ENCODE results near the gene NDUFB2.
"Not testable (repeated sequence)": the region's sequence is repeated elsewhere in the genome, so short reads cannot be mapped to it uniquely, and the experiment has no call there.

NDUFB2 gene

DNA sequence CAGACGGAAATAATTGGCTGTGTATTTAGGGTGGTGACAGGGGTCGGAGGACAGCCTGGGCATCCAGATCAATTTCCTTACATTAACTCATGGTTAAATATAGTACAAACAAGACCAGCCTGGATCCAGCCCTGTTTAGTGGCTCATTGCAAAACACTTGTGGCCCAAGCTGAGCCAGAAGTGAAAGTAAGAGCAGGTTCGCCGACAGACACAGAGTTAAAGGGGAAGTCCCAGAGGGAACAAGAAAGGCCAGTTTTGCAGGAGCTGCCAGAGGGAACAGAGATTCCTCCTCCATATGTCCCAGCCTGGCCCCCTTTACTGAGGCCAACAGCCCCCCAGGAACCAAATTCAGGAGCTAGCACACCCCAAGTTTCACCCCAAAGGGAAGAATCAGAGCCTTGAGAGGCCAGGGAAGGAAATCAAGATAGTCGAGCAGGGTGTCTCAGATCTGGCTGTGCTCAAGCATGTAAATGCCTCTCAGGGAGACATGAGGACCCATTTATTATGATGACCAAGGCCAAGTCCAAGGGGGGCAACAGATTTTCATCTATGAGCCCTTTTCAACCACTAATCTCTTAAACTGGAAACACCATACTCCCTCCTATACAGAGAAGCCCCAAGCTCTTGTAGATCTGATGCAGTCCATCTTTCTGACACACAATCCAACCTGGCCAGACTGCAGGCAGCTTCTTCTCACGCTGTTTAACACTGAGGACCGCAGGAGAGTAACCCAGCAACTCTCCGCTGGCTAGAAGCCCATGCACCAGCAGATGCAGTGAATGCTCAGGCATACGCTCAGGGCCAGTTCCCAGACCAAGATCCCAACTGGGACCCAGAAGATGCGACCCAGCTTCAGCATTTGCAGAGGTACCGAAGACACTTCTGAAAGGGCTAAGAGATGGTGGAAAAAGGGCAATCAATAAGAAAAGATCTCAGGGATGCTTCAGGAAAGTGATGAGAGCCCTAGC is 39.7 kb upstream of the NDUFB2 start:
- 88 to 92% methylated on average over 10 to 11 of the region's 11 CpGs for WGBS, 2 experiments
- Histone ChIP-seq H3K9me3 (ENCODE audit: control insufficient read depth, low read length) (no peaks in the 10 kb centered on the region), H3K36me3 (ENCODE audit: control insufficient read depth, insufficient read depth, low read length) (no peaks in the 10 kb centered on the region), H3K27ac (ENCODE audit: insufficient read depth, low read depth, low read length, poor library complexity, severe bottlenecking) (no peak overlapping the region), H3K4me1 (ENCODE audit: control insufficient read depth, insufficient read depth, low read length) (no peaks in the 10 kb centered on the region), H3K27me3 (ENCODE audit: control insufficient read depth, insufficient read depth, low read length, poor library complexity, severe bottlenecking) (no peaks in the 10 kb centered on the region), H3K4me3 (ENCODE audit: insufficient read depth, low read depth, low read length) (no peak overlapping the region)

DNA sequence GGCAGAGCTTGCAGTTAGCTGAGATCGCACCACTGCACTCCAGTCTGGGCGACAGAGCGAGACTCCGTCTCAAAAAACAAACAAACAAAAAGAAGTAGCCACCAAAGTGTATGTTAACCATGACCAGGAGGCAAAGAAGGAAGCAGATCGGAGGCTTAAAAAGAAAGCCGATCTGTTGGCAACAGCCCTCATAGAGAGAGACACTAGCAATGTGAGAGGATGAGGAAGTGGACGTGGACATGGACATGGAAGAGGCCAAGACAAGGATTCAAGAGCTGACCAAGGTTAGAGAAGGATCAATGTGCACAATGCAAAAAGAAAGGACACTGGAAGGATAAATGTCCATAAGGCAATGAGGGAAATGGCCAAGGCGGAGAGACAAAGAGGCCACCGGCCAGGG is 38.6 kb upstream of the NDUFB2 start:
- H3K4me1 ChIP-seq (ENCODE audit: control insufficient read depth, insufficient read depth, low read length), result no peaks in the 10 kb centered on the region
- H3K27ac ChIP-seq (ENCODE audit: insufficient read depth, low read depth, low read length, poor library complexity, severe bottlenecking), result no peak overlapping the region
- no peak overlapping the region for H3K4me3 ChIP-seq (ENCODE audit: insufficient read depth, low read depth, low read length)
- H3K36me3 ChIP-seq (ENCODE audit: control insufficient read depth, insufficient read depth, low read length), result no peaks in the 10 kb centered on the region
- H3K27me3 ChIP-seq (ENCODE audit: control insufficient read depth, insufficient read depth, low read length, poor library complexity, severe bottlenecking), result no peaks in the 10 kb centered on the region
- WGBS, 2 experiments, result 94 to 95% methylated on average over 9 of the region's 9 CpGs
- H3K9me3 ChIP-seq (ENCODE audit: control insufficient read depth, low read length), result no peaks in the 10 kb centered on the region

DNA sequence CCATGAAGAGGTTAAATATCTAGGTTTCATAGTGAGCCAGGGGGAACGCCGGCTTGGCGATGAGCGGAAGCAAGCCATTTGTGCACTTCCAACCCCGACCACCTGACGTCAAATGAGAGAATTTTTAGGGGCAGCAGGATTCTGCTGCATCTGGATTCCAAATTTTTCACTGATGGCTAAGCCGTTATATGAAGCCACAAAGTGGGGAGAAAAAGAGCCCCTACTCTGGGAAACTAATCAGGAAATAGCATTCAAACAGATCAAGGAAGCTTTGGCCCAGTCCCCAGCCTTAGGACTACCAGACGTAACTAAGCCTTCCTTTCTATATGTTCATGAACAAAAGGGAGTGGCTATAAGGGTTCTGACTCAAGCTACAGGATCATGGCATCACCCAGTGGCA is 36.7 kb upstream of the NDUFB2 start:
- no peaks in the 10 kb centered on the region for H3K4me1 ChIP-seq (ENCODE audit: control insufficient read depth, insufficient read depth, low read length)
- H3K4me3 ChIP-seq (ENCODE audit: insufficient read depth, low read depth, low read length), result no peak overlapping the region
- H3K36me3 ChIP-seq (ENCODE audit: control insufficient read depth, insufficient read depth, low read length), result no peaks in the 10 kb centered on the region
- no peak overlapping the region for H3K27ac ChIP-seq (ENCODE audit: insufficient read depth, low read depth, low read length, poor library complexity, severe bottlenecking)
- WGBS, 2 experiments, result 90 to 91% methylated on average over 8 of the region's 8 CpGs
- no peaks in the 10 kb centered on the region for H3K27me3 ChIP-seq (ENCODE audit: control insufficient read depth, insufficient read depth, low read length, poor library complexity, severe bottlenecking)
- no peaks in the 10 kb centered on the region for H3K9me3 ChIP-seq (ENCODE audit: control insufficient read depth, low read length)

DNA sequence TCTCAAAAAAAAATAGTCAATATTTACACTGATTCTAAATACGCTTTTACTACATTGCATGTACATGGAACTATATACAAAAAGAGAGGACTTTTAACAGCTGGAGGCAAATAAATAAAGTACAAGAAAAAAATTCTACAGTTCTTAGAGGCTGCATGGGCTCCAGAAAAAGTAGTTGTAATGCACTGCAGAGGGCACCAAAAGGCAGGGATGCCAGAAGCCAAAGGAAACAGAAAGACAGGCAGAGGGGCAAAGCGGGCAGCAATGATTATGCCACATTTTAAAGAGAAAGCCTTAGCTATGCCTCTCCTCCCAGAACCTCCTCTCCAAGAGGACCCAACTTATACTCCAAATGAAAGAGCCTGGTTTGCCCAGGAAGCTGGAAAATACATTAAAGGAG is 35.4 kb upstream of the NDUFB2 start:
- Histone ChIP-seq H3K4me1 (ENCODE audit: control insufficient read depth, insufficient read depth, low read length) (no peaks in the 10 kb centered on the region), H3K4me3 (ENCODE audit: insufficient read depth, low read depth, low read length) (no peak overlapping the region), H3K27me3 (ENCODE audit: control insufficient read depth, insufficient read depth, low read length, poor library complexity, severe bottlenecking) (no peaks in the 10 kb centered on the region), H3K36me3 (ENCODE audit: control insufficient read depth, insufficient read depth, low read length) (no peaks in the 10 kb centered on the region), H3K27ac (ENCODE audit: insufficient read depth, low read depth, low read length, poor library complexity, severe bottlenecking) (no peak overlapping the region), H3K9me3 (ENCODE audit: control insufficient read depth, low read length) (no peaks in the 10 kb centered on the region)
- 87 to 89% methylated on average over 1 to 2 of the region's 2 CpGs for WGBS, 2 experiments

DNA sequence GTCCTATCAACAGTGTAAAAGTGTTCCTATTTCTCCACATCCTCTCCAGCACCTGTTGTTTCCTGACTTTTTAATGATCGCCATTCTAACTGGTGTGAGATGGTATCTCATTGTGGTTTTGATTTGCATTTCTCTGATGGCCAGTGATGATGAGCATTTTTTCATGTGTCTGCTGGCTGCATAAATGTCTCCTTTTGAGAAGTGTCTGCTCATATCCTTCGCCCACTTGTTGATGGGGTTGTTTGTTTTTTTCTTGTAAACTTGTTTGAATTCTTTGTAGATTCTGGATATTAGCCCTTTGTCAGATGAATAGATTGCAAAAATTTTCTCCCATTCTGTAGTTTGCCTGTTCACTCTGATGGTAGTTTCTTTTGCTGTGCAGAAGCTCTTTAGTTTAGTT is 33.6 kb upstream of the NDUFB2 start:
- WGBS, 2 experiments, result 86% methylated on average over 1 of the region's 2 CpGs; no CpG with 5 or more reads in 1 of the 2 experiments
- not testable (repeated sequence) for H3K27me3 ChIP-seq (ENCODE audit: control insufficient read depth, insufficient read depth, low read length, poor library complexity, severe bottlenecking); H3K9me3 ChIP-seq (ENCODE audit: control insufficient read depth, low read length); H3K36me3 ChIP-seq (ENCODE audit: control insufficient read depth, insufficient read depth, low read length); H3K4me1 ChIP-seq (ENCODE audit: control insufficient read depth, insufficient read depth, low read length); H3K4me3 ChIP-seq (ENCODE audit: insufficient read depth, low read depth, low read length); H3K27ac ChIP-seq (ENCODE audit: insufficient read depth, low read depth, low read length, poor library complexity, severe bottlenecking)

DNA sequence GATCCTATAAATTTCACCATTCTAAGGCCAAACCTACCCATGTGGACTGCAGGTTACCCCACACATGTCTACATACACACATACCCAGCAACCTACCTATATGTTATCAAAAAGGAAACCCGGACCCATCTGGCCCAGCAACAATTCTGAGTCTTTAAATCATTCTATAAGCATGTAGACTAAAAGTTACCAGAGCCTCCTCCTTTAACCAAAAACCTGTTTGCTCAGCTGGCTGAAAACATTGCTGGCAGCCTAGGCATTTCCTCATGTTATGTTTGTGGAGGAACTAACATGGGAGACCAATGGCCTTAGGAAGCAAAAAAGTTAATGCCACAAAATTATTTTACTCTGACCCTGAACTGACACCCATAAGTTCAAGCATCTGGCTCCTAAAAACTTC is 29.0 kb upstream of the NDUFB2 start:
- Histone ChIP-seq H3K27me3 (ENCODE audit: control insufficient read depth, insufficient read depth, low read length, poor library complexity, severe bottlenecking) (peaks cover 5% of the 10 kb centered on the region), H3K4me1 (ENCODE audit: control insufficient read depth, insufficient read depth, low read length) (no peaks in the 10 kb centered on the region), H3K9me3 (ENCODE audit: control insufficient read depth, low read length) (no peaks in the 10 kb centered on the region), H3K27ac (ENCODE audit: insufficient read depth, low read depth, low read length, poor library complexity, severe bottlenecking) (no peak overlapping the region), H3K36me3 (ENCODE audit: control insufficient read depth, insufficient read depth, low read length) (no peaks in the 10 kb centered on the region), H3K4me3 (ENCODE audit: insufficient read depth, low read depth, low read length) (no peak overlapping the region)
- WGBS, 2 experiments, result 83 to 92% methylated on average over 1 of the region's 1 CpG

DNA sequence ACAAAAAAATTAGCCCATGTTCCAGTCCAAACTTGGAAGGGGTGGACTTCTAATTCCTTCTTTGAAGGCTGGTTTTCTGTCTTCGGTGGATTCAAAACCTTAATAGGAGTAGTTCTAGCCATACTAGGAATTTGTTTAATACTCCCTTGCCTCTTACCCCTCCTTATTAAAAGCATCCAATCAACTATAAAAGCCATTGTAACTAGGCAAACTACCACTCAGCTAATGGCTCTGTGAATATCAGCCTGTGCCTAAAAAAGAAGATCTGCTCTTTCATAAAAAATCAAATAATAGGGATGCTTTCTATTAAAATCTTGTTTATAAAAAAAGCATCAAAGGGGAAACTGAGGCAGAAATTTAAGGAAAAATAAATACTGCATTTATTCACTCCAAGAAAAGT is 27.9 kb upstream of the NDUFB2 start:
- no peak overlapping the region for H3K4me3 ChIP-seq (ENCODE audit: insufficient read depth, low read depth, low read length)
- 100% methylated on average over 1 of the region's 1 CpG for WGBS, 2 experiments
- H3K27ac ChIP-seq (ENCODE audit: insufficient read depth, low read depth, low read length, poor library complexity, severe bottlenecking), result no peak overlapping the region
- H3K36me3 ChIP-seq (ENCODE audit: control insufficient read depth, insufficient read depth, low read length), result no peaks in the 10 kb centered on the region
- H3K27me3 ChIP-seq (ENCODE audit: control insufficient read depth, insufficient read depth, low read length, poor library complexity, severe bottlenecking), result peaks cover 16% of the 10 kb centered on the region
- no peaks in the 10 kb centered on the region for H3K9me3 ChIP-seq (ENCODE audit: control insufficient read depth, low read length)
- H3K4me1 ChIP-seq (ENCODE audit: control insufficient read depth, insufficient read depth, low read length), result no peaks in the 10 kb centered on the region

DNA sequence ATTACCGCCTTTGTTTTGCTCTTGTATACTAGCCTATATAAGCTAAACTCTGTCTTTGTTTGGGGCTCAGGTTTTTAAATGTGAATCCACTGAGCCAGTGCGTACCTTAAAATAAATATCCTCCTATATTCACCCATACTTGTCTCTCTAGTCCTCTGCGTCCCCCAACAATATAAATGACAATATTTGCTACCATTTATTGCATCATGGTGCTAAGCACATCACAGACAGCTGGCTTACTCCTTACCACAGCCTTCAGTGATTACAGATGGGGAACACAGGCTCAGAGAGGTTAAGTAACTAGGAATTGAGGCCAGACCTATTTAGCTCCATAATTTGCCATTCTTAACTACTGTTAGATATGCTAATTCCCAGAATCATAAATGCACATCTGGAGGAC is 27.2 kb upstream of the NDUFB2 start:
- H3K4me3 ChIP-seq (ENCODE audit: insufficient read depth, low read depth, low read length), result no peak overlapping the region
- no peaks in the 10 kb centered on the region for H3K4me1 ChIP-seq (ENCODE audit: control insufficient read depth, insufficient read depth, low read length)
- H3K27ac ChIP-seq (ENCODE audit: insufficient read depth, low read depth, low read length, poor library complexity, severe bottlenecking), result no peak overlapping the region
- no peaks in the 10 kb centered on the region for H3K9me3 ChIP-seq (ENCODE audit: control insufficient read depth, low read length)
- peaks cover 23% of the 10 kb centered on the region for H3K27me3 ChIP-seq (ENCODE audit: control insufficient read depth, insufficient read depth, low read length, poor library complexity, severe bottlenecking)
- 87 to 95% methylated on average over 2 to 3 of the region's 3 CpGs for WGBS, 2 experiments
- H3K36me3 ChIP-seq (ENCODE audit: control insufficient read depth, insufficient read depth, low read length), result no peaks in the 10 kb centered on the region

DNA sequence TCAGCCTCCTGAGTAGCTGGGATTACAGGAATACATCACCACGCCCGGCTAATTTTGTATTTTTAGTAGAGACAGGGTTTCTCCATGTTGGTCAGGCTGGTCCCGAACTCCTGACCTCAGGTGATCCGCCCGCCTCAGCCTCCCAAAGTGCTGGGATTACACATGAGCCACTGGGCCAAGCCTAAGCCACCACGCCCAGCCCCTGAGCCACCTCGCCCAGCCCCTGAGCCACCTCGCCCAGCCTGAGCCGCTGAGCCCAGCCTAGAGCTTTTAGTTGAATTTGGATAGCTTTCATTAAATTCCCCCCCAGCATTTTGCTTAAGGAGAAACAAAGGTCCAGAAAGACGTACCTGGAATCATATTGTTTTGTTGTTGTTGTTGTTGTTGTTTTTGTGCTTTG is 26.6 kb upstream of the NDUFB2 start:
- H3K4me1 ChIP-seq (ENCODE audit: control insufficient read depth, insufficient read depth, low read length); H3K27ac ChIP-seq (ENCODE audit: insufficient read depth, low read depth, low read length, poor library complexity, severe bottlenecking); H3K36me3 ChIP-seq (ENCODE audit: control insufficient read depth, insufficient read depth, low read length); H3K9me3 ChIP-seq (ENCODE audit: control insufficient read depth, low read length); H3K4me3 ChIP-seq (ENCODE audit: insufficient read depth, low read depth, low read length): not testable (repeated sequence)
- 92 to 97% methylated on average over 10 of the region's 10 CpGs for WGBS, 2 experiments
- H3K27me3 ChIP-seq (ENCODE audit: control insufficient read depth, insufficient read depth, low read length, poor library complexity, severe bottlenecking), result peaks cover 27% of the 10 kb centered on the region

DNA sequence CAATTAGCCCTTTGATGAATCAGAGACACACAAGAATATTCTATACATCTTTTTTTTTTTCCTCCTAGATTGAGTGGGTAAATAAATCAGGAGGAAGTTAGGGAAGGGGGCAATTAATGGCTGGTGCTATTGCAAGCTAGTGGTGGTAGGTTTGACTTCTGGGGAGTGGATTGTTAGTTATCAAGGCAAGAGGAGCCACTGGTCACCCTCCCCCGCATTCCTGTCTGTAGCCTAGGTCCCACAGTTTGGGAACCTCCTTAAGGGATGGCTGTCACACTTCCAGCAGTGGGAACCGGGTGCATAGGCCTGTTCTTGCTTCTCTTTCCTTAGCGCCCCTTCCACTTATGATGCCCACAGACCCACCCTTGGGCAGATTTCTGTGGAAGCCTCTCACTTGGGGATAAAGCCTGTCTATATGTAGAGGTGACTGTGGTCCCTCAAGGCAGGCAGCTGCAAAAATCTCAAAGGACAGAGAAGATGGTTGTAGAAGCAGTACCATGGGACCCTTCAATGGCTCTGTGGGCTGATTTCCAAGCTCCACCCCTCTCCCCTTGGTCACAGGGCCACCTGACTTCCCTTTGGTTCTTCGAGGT is 26.1 kb upstream of the NDUFB2 start:
- H3K36me3 ChIP-seq (ENCODE audit: control insufficient read depth, insufficient read depth, low read length), result no peaks in the 10 kb centered on the region
- no peaks in the 10 kb centered on the region for H3K9me3 ChIP-seq (ENCODE audit: control insufficient read depth, low read length)
- 89 to 90% methylated on average over 4 of the region's 4 CpGs for WGBS, 2 experiments
- no peak overlapping the region for H3K4me3 ChIP-seq (ENCODE audit: insufficient read depth, low read depth, low read length)
- peaks cover 27% of the 10 kb centered on the region for H3K27me3 ChIP-seq (ENCODE audit: control insufficient read depth, insufficient read depth, low read length, poor library complexity, severe bottlenecking)
- H3K27ac ChIP-seq (ENCODE audit: insufficient read depth, low read depth, low read length, poor library complexity, severe bottlenecking), result no peak overlapping the region
- no peaks in the 10 kb centered on the region for H3K4me1 ChIP-seq (ENCODE audit: control insufficient read depth, insufficient read depth, low read length)
